HG02885 (cell line): Measurements from ENCODE around the gene CHD6.
A peak's percentile ranks its signal among the peaks of the same experiment; 100 is the strongest.

Experiments
- ATAC-seq: cut with Tn5 transposase; IDR thresholded peaks from one replicate; pipeline ENCODE4 v1.9.1; 2021; ENCODE audit warnings: mild to moderate bottlenecking; ENCODE audit not compliant: unreplicated experiment, poor library complexity

The CHD6 gene

GRCh38 chr20:41408156-41408794 lies 209.9 kb downstream of the CHD6 start:
- peak; percentile 66 for ATAC-seq

GRCh38 chr20:41407607-41408006 lies 210.6 kb downstream of the CHD6 start:
- ATAC-seq, result no peak

- ATAC-seq, result no peak
Observed at GRCh38 chr20:41406896-41407444, 211.2 kb downstream of the CHD6 start.

- ATAC-seq, result no peak
Observed at GRCh38 chr20:41406353-41406752, 211.8 kb downstream of the CHD6 start.

GRCh38 chr20:41405436-41405835 lies 212.7 kb downstream of the CHD6 start:
- no peak for ATAC-seq

GRCh38 chr20:41403604-41404003 lies 214.6 kb downstream of the CHD6 start:
- ATAC-seq, result no peak

GRCh38 chr20:41398408-41398807 lies 219.8 kb downstream of the CHD6 start:
- ATAC-seq, result no peak

- no peak for ATAC-seq
Observed at GRCh38 chr20:41395667-41396664, 222.2 kb downstream of the CHD6 start.

- no peak for ATAC-seq
Observed at GRCh38 chr20:41394931-41395666, 223.1 kb downstream of the CHD6 start.

GRCh38 chr20:41394081-41394480 lies 224.1 kb downstream of the CHD6 start:
- no peak for ATAC-seq

- ATAC-seq, result no peak
Observed at GRCh38 chr20:41393705-41394066, 224.5 kb downstream of the CHD6 start.

- no peak for ATAC-seq
Observed at GRCh38 chr20:41392871-41393704, 225.1 kb downstream of the CHD6 start.

- ATAC-seq, result no peak
Observed at GRCh38 chr20:41392295-41392694, 225.9 kb downstream of the CHD6 start.

- ATAC-seq, result no peak
Observed at GRCh38 chr20:41391587-41392001, 226.6 kb downstream of the CHD6 start.

- ATAC-seq, result no peak
Observed at GRCh38 chr20:41390889-41391288, 227.3 kb downstream of the CHD6 start.

- ATAC-seq, result no peak
Observed at GRCh38 chr20:41387444-41387851, 230.7 kb downstream of the CHD6 start.

GRCh38 chr20:41386502-41387427 lies 231.4 kb downstream of the CHD6 start:
- no peak for ATAC-seq

GRCh38 chr20:41382791-41383305 lies 235.3 kb downstream of the CHD6 start:
- no peak for ATAC-seq
